Measurements from ENCODE around the gene CYP4F22.
"Not testable (repeated sequence)": the region's sequence is repeated elsewhere in the genome, so short reads cannot be mapped to it uniquely, and the experiment has no call there.

The CYP4F22 gene

DNA sequence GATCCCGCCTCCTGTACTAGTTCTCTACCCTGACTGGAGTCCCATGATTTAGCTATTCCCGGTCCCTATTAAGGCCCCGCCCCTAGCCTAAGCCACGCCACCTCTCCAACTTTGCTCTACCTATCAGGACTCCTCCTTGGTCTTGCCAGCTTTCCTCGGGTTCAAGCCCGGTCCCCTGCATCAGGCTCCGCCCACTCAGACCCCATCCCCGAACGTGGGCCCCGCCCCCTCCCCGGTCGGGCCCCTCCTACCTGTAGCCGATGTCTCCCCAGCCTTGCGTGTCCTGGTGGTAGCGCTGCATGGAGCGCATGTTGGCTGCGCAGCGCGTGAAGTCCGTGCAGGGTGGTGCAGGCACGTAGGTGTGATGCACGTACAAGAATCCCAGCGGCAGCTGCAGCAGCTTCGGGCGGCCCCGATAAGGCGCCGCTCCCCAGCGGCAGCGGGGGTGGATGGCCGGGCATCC is 36.7 kb upstream of the CYP4F22 start:
- Histone ChIP-seq H3K27me3 (ENCODE audit: insufficient read depth, low read depth) (no peaks in the 10 kb centered on the region), H2AFZ (ENCODE audit: low read depth) (no peak overlapping the region), H3K36me3 (ENCODE audit: insufficient read depth) (no peaks in the 10 kb centered on the region), H3K79me2 (ENCODE audit: insufficient read depth, low read depth) (no peaks in the 10 kb centered on the region), H4K20me1 (ENCODE audit: insufficient read depth) (no peaks in the 10 kb centered on the region), H3K4me3 (IDR thresholded peaks at IDR 0.05; ENCODE audit: insufficient read depth, low read depth, low read length) (no peak overlapping the region), H3K4me2 (no peak overlapping the region), H3K9ac (no peak overlapping the region), H3K27ac (no peak overlapping the region), H3K4me1 (ENCODE audit: low read depth, poor library complexity, severe bottlenecking) (peaks cover 20% of the 10 kb centered on the region)
- TF ChIP-seq, protein P1, sequence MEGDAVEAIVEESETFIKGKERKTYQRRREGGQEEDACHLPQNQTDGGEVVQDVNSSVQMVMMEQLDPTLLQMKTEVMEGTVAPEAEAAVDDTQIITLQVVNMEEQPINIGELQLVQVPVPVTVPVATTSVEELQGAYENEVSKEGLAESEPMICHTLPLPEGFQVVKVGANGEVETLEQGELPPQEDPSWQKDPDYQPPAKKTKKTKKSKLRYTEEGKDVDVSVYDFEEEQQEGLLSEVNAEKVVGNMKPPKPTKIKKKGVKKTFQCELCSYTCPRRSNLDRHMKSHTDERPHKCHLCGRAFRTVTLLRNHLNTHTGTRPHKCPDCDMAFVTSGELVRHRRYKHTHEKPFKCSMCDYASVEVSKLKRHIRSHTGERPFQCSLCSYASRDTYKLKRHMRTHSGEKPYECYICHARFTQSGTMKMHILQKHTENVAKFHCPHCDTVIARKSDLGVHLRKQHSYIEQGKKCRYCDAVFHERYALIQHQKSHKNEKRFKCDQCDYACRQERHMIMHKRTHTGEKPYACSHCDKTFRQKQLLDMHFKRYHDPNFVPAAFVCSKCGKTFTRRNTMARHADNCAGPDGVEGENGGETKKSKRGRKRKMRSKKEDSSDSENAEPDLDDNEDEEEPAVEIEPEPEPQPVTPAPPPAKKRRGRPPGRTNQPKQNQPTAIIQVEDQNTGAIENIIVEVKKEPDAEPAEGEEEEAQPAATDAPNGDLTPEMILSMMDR (conservative IDR thresholded peaks at IDR 0.05; ENCODE audit: low read depth, low read length): no peak

DNA sequence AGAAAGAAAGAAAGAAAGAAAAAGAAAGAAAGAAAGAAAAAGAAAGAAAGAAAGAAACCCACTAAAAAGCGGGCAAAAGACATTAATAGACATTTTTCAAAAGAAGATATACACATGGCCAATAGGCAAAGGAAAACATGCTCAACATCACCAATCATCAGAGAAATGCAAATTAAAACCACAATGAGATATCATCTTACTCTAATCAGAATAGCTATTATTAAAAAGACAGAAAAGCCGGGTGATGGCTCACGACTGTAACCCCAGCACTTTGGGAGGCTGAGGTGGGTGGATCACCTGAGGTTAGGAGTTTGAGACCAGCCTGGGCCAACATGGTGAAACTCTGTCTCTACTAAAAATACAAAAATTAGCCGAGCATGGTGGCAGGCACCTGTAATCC is 34.5 kb upstream of the CYP4F22 start:
- H2AFZ ChIP-seq (ENCODE audit: low read depth); H3K27ac ChIP-seq; H3K4me3 ChIP-seq (IDR thresholded peaks at IDR 0.05; ENCODE audit: insufficient read depth, low read depth, low read length); H4K20me1 ChIP-seq (ENCODE audit: insufficient read depth); H3K9ac ChIP-seq; H3K79me2 ChIP-seq (ENCODE audit: insufficient read depth, low read depth); H3K4me1 ChIP-seq (ENCODE audit: low read depth, poor library complexity, severe bottlenecking); H3K36me3 ChIP-seq (ENCODE audit: insufficient read depth); H3K27me3 ChIP-seq (ENCODE audit: insufficient read depth, low read depth): not testable (repeated sequence)
- H3K4me2 ChIP-seq: peak overlapping the region; percentile 1; the same call in 1 of the 2 replicates

- Histone ChIP-seq H3K79me2 (ENCODE audit: insufficient read depth, low read depth) (no peaks in the 10 kb centered on the region), H4K20me1 (ENCODE audit: insufficient read depth) (no peaks in the 10 kb centered on the region), H3K27ac (no peak overlapping the region), H3K4me1 (ENCODE audit: low read depth, poor library complexity, severe bottlenecking) (peaks cover 6% of the 10 kb centered on the region), H2AFZ (ENCODE audit: low read depth) (no peak overlapping the region), H3K4me3 (IDR thresholded peaks at IDR 0.05; ENCODE audit: insufficient read depth, low read depth, low read length) (no peak overlapping the region), H3K27me3 (ENCODE audit: insufficient read depth, low read depth) (no peaks in the 10 kb centered on the region), H3K4me2 (no peak overlapping the region), H3K36me3 (ENCODE audit: insufficient read depth) (no peaks in the 10 kb centered on the region), H3K9ac (no peak overlapping the region)
- TF ChIP-seq, protein P1 (conservative IDR thresholded peaks at IDR 0.05; ENCODE audit: low read depth, low read length): no peak
Observed at GRCh38 chr19:15475169-15475568, 33.2 kb upstream of the CYP4F22 start.

DNA sequence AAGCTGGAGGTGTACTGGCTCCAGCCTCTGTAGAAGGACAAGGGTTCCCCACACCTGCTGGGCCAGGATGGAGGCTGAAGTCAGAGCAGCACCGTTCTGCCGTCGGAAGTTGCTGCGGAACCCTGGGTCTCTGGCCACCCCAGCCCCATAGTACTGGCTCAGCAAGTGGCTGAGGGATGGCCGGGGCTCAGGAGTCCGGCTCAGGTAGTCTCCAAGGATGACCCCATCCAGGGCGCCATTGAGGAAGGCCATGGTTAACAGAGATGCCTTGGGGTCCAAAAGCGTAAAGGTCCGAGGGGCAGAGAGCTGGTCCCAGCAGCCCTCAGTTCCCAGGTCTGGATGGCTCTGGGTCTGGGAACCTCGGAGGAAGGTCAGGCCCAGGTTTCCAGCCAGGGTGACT is 32.7 kb upstream of the CYP4F22 start:
- Histone ChIP-seq H2AFZ (ENCODE audit: low read depth) (no peak overlapping the region), H3K36me3 (ENCODE audit: insufficient read depth) (no peaks in the 10 kb centered on the region), H3K27me3 (ENCODE audit: insufficient read depth, low read depth) (no peaks in the 10 kb centered on the region), H3K79me2 (ENCODE audit: insufficient read depth, low read depth) (no peaks in the 10 kb centered on the region), H3K9ac (no peak overlapping the region), H3K27ac (no peak overlapping the region), H4K20me1 (ENCODE audit: insufficient read depth) (no peaks in the 10 kb centered on the region), H3K4me1 (ENCODE audit: low read depth, poor library complexity, severe bottlenecking) (peaks cover 6% of the 10 kb centered on the region), H3K4me2 (no peak overlapping the region), H3K4me3 (IDR thresholded peaks at IDR 0.05; ENCODE audit: insufficient read depth, low read depth, low read length) (no peak overlapping the region)
- TF ChIP-seq, protein P1 (conservative IDR thresholded peaks at IDR 0.05; ENCODE audit: low read depth, low read length): no peak

DNA sequence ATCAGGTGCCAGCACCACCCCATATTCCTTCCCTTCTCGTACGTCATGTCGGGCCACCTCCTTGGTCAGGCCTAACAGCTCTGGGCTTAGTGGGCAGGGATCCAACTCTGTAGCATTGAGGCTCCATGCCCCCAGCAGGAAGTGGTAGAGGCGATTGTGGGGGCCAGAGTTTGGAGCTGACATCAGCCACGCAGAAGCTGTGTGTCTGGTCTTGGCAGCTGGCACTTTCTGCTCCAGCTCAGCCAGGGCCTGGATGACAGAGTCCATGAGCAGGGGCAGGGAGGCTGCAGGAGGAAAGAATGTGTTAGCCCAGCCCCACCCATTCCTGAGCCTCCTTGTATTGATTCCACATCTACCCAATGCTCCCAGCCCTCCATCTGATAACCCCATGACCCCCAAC is 32.0 kb upstream of the CYP4F22 start:
- Histone ChIP-seq H3K9ac (no peak overlapping the region), H4K20me1 (ENCODE audit: insufficient read depth) (no peaks in the 10 kb centered on the region), H3K4me1 (ENCODE audit: low read depth, poor library complexity, severe bottlenecking) (peaks cover 6% of the 10 kb centered on the region), H3K36me3 (ENCODE audit: insufficient read depth) (no peaks in the 10 kb centered on the region), H3K27me3 (ENCODE audit: insufficient read depth, low read depth) (no peaks in the 10 kb centered on the region), H3K27ac (no peak overlapping the region), H3K79me2 (ENCODE audit: insufficient read depth, low read depth) (no peaks in the 10 kb centered on the region), H3K4me3 (IDR thresholded peaks at IDR 0.05; ENCODE audit: insufficient read depth, low read depth, low read length) (no peak overlapping the region), H3K4me2 (no peak overlapping the region), H2AFZ (ENCODE audit: low read depth) (no peak overlapping the region)
- TF ChIP-seq, protein P1 (conservative IDR thresholded peaks at IDR 0.05; ENCODE audit: low read depth, low read length): no peak

Measured in KMS-11 (cell line).